GM19351 (cell line): Measurements from ENCODE around the gene SLC25A48.

ENCODE experiments used
- ATAC-seq: cut with Tn5 transposase; IDR thresholded peaks from one replicate; pipeline ENCODE4 v1.9.1; 2021; ENCODE audit warnings: mild to moderate bottlenecking, moderate library complexity; ENCODE audit not compliant: unreplicated experiment

SLC25A48 gene

DNA sequence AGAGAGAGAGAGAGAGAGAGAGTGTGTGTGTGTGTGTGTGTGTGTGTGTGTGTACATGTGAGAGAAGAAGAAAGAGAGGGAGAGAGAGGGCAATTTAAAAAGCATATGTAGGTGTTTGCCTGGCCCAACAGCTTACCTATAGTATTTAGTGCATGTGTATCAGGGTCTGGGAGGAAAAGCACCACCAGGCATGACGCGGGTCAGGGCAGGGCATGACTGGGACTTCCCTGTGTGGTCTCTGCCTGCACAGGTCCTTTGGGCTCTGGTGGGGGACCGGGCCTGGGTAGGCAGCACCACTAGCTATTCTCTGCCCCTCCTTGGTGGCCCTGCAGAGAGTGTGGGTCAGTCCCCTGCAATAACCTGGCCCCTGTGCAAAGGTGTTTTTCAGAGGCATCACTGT, 45.1 kb downstream of the SLC25A48 start:
- ATAC-seq: no peak

DNA sequence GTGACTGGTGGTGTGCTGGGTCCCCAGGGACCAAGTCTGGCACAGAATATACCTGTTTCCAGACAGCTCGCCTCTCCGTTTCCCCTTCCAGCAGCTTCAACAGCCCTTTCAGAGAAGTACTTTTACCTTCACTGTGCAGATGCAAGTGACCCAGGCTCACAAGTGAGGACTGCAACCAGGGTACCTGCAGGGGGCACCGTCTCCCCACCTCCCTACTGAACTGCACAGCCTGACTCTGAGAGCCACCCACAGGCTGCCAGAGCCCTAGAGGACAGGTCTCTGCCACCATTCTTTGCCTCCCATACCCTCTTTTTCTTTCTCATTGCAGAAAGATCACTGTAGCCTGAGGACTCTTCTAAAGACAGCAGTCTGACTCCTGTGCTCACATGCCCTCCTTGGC, 45.8 kb downstream of the SLC25A48 start:
- peak; percentile 64 for ATAC-seq

DNA sequence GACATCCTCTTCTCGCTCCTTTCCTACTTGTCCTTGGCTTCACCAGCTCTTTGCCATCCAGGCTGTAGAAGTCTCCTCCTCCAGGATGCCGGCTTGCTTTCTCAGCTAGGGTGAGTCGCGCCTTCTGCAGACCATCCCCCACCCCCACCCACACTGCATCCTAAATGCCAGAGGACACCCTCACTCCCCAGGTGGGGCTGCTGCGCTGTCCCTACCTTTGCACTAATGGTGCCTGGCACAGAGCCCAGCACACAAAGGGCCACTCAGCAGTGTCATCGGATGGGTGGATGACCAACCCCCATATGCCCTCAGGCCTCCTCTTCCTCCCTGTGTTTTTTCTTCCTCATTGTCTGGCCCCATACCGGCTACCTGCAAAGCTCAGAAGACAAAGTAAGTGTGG, 46.3 kb downstream of the SLC25A48 start:
- no peak for ATAC-seq

DNA sequence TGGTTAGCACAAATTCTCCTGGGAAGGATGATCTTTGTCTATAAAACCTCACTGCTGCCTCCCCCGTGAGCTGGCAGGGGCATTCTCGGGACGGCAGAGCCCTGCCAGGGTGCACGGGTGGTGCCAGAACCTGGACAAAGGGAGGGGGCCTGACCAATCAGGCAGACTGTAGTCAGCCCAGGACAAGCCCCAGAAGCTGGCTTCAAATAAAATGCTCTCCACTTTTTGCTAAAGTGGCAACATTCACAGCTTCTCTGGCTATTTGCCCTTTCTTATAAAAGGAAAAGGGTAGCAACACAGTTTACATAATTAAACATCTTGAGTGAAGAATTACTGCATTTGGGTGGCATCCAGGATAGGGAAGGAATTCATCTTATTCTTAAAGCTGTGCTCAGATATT, 46.8 kb downstream of the SLC25A48 start:
- no peak for ATAC-seq

DNA sequence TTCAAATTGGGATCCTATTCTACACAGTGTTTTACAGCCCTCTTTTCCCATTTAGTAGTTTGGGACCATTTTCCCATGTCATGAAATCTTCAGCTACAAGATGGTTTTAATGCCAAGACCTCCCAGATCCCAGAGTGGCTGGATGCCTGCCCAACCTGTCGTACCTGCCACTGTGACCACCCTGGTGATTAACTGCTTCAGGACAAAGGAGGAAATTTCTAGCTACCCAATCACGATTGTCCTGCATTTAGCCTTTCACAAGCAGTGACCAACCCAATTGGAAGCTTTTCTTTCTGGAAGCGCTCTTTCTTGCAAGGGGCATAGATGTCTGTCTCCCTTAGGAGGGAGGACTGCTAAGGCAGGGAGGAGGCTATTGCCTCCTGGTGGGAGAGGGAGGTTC, 47.4 kb downstream of the SLC25A48 start:
- no peak for ATAC-seq

DNA sequence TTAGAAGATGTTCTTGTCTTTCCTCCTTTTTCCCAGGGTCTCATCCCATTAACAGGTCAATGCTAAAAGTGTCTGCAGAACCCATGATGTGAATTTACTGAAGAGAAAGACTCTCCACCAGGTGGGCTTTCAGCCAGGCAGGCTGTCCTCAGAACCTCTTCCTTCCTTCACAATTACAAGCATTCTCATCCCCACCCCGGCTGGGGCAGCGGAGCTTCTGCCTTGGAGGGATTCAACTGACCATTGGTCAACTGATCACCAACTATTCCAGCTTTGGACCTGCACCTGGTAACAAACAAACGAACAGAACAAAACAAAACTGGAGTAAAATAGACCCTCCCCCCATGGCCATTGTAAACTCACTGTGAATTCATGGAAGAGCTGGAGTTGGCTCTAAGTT, 48.6 kb downstream of the SLC25A48 start:
- no peak for ATAC-seq

DNA sequence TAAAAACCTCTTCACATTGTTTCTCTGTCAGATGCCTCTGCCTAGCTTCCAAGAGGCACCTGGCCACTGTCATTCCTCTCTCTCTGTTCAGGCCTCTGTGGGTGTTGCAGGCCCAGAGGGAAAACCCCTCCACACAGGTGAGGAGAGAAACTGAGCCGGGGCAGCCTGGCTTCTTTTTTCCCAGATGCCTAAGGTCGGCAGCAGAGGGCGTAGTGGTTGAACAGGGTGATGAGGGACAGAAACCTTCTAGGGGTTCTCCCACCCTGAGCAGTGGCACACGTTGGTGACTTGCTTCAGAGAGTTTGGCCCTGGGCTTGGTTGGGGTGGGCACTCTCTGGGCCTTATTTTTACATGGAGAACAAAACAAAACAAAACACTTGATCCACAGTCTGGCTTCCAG, 49.0 kb downstream of the SLC25A48 start:
- ATAC-seq: no peak

DNA sequence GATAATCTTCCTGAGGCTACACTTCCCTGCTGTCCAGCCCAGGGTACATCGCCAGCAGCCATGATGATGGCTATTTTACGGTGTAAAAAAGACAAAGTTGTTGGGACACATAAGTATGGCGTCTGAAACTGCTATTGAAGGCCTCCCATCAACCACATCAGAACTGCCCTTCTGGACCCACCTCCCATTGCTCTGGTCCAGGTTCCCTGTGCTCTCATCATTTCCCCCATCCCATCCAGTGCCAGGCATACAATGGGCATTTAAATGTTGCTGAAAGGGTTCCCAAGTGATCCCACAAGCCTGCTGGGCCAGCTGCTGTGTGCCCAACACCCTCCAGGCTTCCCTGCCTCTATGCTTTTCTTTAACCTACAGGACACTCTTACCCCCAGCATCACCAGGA, 50.6 kb downstream of the SLC25A48 start:
- ATAC-seq: no peak

DNA sequence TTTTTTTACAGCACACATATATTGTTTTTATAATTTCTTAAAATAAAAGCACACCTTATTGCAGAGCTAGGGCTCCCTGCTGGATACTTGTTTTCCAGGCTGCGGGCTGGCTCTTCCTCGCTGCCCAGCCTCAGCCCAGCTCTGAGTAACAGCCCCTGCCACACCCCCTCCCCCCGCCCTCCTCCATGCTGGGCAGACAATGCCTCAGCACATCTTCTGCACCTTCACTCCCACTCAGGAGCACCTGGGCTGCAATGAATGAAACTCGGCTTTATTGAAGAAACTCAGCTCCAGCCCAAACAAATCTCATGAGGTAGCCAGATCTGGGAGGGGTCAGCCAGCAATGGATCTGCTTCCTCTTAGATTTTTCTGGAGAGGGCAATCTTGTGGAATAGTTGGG, 51.7 kb downstream of the SLC25A48 start:
- no peak for ATAC-seq

DNA sequence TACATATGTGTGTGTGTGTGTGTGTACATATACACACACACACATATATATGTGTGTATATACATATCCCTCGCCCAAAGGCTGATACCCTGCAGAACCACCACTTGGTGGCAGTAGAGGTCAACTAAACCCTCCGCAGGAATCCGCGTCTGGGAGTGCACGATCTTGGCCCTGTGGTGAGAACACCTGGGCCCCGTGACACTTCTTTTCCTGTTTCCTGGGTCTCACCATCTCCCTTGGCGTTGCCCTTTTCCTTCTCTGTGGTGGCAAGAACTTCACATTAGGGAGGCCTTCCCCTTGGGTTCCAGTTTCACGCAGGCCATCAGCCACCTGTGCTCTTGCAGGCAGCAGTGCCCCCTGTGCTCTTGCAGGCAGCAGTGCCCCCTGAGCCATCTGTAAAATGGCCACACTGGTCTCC, 53.0 kb downstream of the SLC25A48 start:
- peak; percentile 91 for ATAC-seq

DNA sequence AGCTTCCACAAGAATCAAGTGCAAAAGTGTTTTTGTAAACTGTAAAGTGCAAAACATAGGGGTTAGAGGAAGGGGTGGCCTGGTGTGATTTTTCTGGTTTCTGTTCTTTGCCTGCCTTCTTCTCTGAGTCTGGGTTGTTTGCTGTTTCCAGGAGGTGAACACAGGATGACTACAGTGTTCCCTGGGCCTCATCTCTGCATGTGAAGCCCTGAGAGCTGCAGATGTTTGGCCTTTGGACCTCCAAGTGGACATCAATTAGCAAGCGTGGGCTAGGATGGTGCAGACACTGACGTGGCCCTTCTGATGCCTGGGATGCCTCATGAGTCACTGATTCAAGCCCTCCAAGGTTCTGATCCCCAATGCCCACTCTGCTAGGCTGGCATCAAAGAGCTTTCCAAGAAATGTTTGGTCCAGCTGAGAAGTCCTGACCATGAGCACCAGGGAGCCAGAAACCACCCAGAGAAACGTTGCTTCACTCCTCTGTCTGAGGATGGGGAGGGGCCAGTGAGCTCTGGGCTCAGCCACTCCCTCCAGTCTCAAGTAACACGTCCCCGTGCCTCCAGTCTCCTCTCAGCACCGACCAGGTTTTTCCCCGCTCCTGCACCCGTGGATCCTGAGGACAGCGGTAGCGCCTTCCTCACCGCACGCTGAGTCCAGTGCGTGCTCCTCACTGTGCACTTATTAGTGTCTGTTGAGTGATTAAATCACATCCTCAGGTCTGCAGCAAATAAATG, 53.6 kb downstream of the SLC25A48 start:
- ATAC-seq: no peak

DNA sequence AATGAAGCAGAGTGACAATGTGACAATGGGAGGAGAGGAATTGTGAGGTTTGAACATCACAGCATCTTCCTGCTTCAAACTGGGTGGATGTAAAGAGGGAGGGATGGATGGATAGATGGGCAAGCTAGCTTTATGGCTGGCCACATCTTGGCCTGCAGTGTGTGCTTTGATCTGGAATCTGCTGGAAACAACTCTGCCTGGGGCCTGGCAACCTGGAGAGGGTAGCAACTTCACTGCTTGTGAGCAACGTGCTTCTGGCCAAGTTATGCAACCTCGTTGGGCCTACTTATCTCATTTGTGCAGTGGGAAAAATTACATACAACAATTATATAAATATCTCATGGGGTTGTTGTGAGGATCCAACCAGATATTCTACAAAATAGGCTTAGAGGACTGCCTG, 55.8 kb downstream of the SLC25A48 start:
- ATAC-seq: no peak

DNA sequence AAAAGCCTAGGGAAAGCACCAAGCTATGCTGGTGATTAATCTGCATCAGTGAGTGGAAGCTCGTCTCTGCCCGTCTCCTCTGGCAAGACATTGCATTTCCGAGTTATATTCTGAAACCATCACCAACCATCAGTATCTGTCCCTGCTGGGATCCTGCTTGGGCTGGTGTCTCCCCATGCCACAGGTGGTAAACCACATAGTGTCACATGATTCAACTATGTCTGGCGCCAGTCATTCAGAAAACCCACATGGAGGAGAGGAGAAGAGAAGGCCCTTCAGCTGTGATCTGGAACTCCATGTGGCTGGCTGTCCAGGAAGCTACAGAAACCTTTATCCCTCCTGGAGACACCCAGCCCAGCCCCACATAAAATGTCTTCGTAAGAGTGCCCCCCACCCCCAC, 56.4 kb downstream of the SLC25A48 start:
- peak; percentile 45 for ATAC-seq

DNA sequence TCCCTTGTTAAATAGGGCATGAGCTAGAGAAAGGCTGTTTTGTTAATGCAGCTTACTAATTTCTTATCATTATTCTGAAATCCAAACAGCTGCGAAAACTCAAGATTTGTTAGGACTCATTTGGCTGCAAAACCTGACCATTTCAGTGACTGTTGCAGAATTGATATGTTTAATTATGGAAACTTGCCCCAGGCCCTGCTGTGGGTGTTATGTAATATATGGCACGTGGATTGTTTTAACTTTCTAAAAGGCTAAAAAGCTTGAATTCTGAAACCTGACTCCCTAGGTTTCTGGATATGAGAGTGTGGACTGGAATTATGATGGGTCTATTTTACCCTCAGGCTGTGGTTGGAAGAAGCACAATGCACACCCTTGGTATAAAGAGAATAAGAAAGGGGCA, 56.8 kb downstream of the SLC25A48 start:
- ATAC-seq: no peak

DNA sequence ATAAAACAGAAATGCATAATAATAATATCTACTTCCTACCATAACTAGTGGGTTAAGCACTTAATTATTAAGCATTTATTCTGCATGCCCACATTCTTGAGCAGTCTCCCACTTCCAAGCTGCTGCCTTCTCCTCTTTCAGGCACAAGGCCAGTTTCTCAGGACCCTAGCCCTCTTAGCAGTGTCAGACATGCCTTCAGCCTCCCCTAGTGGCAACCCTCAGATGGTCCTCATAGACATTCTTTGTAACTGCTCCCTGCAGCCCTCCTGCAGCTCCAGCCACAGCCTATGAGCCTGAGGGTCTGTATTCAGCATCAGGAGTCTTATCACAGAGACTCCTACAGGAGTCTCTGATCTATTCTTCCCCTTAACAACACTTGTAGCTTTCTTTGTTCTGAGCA, 57.3 kb downstream of the SLC25A48 start:
- ATAC-seq: no peak

DNA sequence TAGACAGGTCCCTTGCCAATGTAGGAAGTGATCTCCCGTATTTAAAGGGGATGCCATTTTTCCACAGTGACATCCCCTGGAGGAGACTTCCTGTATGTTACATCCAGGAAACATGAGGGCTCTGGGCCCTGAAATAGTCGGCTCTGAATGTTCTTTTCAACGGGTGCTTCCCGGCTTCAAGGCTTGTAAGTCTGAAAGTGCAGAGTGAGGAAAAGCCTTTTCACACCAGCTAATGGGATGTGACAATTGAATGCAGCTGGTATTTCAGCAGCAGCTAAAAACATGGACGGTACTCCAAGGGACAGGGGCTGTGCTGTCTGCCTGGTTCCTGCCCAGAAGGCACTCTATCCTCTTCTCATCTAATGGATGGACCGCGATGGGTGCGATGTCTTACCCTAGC, 59.8 kb downstream of the SLC25A48 start:
- ATAC-seq: no peak

DNA sequence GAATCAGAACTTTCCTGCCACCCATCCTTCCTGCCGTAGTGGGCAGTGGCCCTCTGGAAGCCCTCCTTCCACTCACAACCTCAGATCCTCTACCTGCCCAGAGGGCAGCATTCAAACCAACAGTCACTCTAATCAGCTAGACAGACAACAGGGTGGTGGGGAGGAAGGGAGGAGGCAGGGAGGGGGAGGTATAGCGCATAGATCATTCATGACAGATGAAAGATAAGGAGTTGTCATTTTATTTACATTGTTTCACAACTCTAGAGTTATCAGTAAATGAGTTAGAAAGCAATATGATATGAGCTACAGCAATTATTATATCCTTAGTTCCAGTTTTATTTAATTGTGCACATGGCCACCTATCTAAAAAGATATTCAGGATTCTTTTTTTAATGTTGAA, 60.3 kb downstream of the SLC25A48 start:
- no peak for ATAC-seq

DNA sequence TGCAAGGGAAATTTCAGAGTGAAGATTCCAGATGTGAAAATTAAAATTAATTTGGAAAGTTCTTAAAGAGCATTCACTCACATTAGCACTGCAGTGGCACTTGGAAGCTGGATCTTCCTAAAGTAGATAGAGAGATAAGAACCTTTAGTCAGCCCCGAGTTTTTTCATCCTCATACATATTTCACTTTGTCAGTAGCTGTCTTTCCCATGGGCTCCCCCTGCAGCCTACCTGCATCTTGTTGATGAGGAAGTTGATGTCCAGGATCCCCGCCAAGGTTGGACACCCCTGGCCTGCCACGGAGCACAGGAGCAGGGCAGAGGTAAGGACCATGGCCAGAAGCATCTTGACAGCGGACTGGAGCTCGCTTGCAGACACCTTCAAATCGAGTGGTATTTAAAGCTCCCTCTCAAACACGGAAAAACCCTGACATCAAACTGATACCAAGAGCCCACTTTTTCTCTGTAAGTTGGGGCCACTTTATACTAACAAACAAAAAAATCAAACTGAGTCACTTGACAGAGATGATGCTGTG, 61.1 kb downstream of the SLC25A48 start, which contains the start of gene IL9:
Gene IL9 (minus strand): TSS at position 368 of the 533 bp plus-strand sequence. CDS start 25 bp downstream, at position 343.
- no peak for ATAC-seq

DNA sequence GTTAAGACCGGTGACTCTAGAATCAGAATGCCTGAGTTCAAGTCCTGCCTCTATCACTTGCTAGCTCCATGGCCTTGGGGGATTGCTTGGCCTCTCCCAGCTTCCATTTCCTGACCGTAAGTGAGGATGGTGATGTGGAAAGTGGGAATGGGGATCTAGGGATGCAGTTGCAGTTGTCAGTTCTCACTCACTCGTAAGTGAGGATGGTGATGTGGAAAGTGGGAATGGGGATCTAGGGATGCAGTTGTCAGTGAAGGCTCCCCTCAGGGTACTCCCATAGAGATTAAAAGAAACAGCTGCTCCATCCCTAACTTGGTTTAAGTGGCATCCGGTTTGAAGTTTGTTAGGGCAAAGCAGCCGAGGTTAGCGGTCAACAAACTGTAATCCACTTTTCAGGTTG, 64.2 kb downstream of the SLC25A48 start:
- no peak for ATAC-seq

DNA sequence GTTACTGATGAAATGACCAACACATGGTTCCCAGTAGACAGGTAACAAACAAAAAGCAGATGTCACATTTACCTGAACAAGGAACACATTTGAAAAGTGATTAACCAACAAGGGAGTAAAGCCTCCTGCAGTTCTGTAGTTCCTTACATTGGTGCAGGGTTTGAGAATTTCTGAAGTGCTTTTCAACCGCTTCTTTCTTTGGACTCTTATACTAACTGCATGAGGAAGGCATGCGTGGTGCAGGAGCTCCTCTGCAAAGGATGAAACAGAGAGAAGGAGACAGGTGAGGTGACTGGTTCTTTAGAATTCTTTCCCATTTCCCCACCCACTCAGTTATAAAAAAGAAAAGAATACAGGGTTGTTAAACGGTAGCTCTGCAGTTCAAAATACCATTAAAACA, 65.8 kb downstream of the SLC25A48 start:
- no peak for ATAC-seq

DNA sequence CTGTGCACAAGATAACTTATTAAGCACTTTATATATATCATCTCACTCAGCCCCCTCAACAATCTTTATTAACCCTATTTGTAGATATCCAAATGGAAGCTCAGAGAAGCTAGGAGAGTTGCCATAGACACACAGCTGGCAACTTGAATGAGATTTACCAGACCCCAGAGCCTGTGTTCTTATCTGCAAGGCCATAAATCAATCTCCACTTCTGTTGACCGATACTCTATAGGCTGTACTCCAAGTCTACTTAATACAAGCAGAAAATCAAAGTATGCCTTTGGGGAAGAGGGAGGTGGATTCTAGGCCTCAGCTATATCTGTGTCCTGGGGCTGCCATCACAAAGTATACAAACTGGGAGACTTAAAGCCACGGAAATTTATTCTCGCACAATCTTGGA, 67.2 kb downstream of the SLC25A48 start:
- no peak for ATAC-seq

DNA sequence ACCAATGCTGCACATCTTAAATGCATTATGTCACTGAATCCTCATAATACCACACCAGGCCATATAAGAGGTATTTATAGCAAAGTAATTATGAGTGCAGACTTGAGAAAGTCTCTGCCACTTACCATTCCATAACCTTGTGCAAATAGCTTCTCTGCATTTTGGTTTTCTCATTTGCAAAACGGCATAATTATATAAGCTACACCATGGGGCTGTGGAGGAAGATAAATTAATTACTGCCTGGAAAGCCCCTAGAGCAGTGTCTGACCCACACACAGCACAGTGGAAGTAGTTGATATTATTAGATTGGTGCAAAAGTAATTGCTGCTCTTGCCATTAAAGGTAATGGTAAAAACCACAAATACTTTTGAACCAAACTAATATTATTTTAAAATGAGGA, 70.7 kb downstream of the SLC25A48 start:
- ATAC-seq: no peak
